T-cell (primary cell): ENCODE results near the gene POC1A. TPM values are rescaled to one million over a fixed set of nuclear protein-coding genes. Genes with fewer than 3 reads are reported as not detected.
"Not testable (repeated sequence)": the region's sequence is repeated elsewhere in the genome, so short reads cannot be mapped to it uniquely, and the experiment has no call there.

Experiments
- ATAC-seq, 4 experiments: fragments of 200-7000 bp in 3 of 4; fragments of 150-1000 bp in 1 of 4; cut with Tn5 transposase; replicated peaks in 1 of 4; 1 replicate in 3 of 4; 2 replicates in 1 of 4; pipeline ENCODE4 v1.10.0; 2021; ENCODE audit warnings: moderate library complexity in 3 of 4, mild to moderate bottlenecking in 2 of 4, moderate number of reproducible peaks in 1 of 4
- CTCF ChIA-PET, 2 donors: fragments of 300-600 bp; sonication (Branson Sonifier 250); formaldehyde crosslinking; loops; one replicate each; lab custom pipeline; 2022; ENCODE audit warnings: antibody characterized with exemption in 2 of 2; lab: Charles Lee
- POLR2A ChIA-PET, 2 donors: fragments of 300-600 bp; sonication (Branson Sonifier 250); formaldehyde crosslinking; loops; one replicate each; lab custom pipeline; 2022; ENCODE audit warnings: antibody characterized with exemption in 2 of 2; lab: Charles Lee
- DNase-seq, 35 experiments: peaks; one replicate each; pipeline versions ENCODE4 v3.0.0 to v3.0.0-alpha.2; 2013 to 2023
- H3K27ac ChIP-seq: one replicate; pipeline ENCODE4 v1.5.1; 2013; ENCODE audit warnings: low read length
- H3K27me3 ChIP-seq, 2 experiments: replicated peaks in 1 of 2; 1 replicate in 1 of 2; 2 replicates in 1 of 2; pipeline versions ENCODE4 v1.6.1 to v1.7.0; 2013; ENCODE audit warnings: low read length in 1 of 2, mixed read lengths in 1 of 2; ENCODE audit not compliant: control insufficient read depth in 2 of 2, insufficient read depth in 2 of 2; ENCODE audit errors: extremely low read depth in 1 of 2
- H3K36me3 ChIP-seq, 2 donors: 1 replicate in 1 of 2; 2 replicates in 1 of 2; pipeline versions ENCODE4 v1.6.1 to v1.7.0; 2013; ENCODE audit warnings: low read length in 1 of 2; ENCODE audit not compliant: control insufficient read depth in 2 of 2, insufficient read depth in 1 of 2; ENCODE audit errors: extremely low read depth in 1 of 2
- H3K4me1 ChIP-seq, 2 experiments: 1 replicate in 1 of 2; 2 replicates in 1 of 2; pipeline versions ENCODE4 v1.6.1 to v1.7.0; 2013; ENCODE audit warnings: low read length in 2 of 2, mixed read lengths in 1 of 2; ENCODE audit not compliant: insufficient read depth in 2 of 2, control insufficient read depth in 1 of 2; ENCODE audit errors: extremely low read depth in 1 of 2
- H3K4me3 ChIP-seq, 2 donors: 1 replicate in 1 of 2; 2 replicates in 1 of 2; pipeline versions ENCODE4 v1.5.1 to v1.7.0; 2013; ENCODE audit warnings: mild to moderate bottlenecking in 2 of 2, low read length in 1 of 2, moderate library complexity in 1 of 2; ENCODE audit not compliant: control insufficient read depth in 1 of 2; ENCODE audit errors: extremely low read depth in 1 of 2
- H3K9me3 ChIP-seq: 2 replicates; pipeline ENCODE4 v1.7.0; 2013
- H3K27ac Mint-ChIP-seq, 2 donors: one replicate each; pipeline ENCODE4 v1.8.0; 2020 to 2021; ENCODE audit warnings: mild to moderate bottlenecking in 2 of 2, mixed read lengths in 2 of 2
- H3K27me3 Mint-ChIP-seq, 2 donors: one replicate each; pipeline ENCODE4 v1.8.0; 2021 to 2022; ENCODE audit warnings: mixed read lengths in 2 of 2
- H3K36me3 Mint-ChIP-seq: one replicate; pipeline ENCODE4 v1.8.0; 2021; ENCODE audit warnings: mixed read lengths
- H3K4me1 Mint-ChIP-seq, 3 donors: one replicate each; pipeline ENCODE4 v1.8.0; 2020 to 2022; ENCODE audit warnings: mixed read lengths in 3 of 3, mild to moderate bottlenecking in 1 of 3
- H3K4me3 Mint-ChIP-seq, 3 donors: one replicate each; pipeline ENCODE4 v1.8.0; 2020 to 2022; ENCODE audit warnings: mild to moderate bottlenecking in 3 of 3, mixed read lengths in 3 of 3, moderate library complexity in 3 of 3
- H3K9me3 Mint-ChIP-seq, 3 donors: one replicate each; pipeline ENCODE4 v1.8.0; 2020 to 2022; ENCODE audit warnings: mixed read lengths in 3 of 3
- WGBS: methylation state at CpG from one replicate; pipeline ENCODE4 v1.1.5; 2013; ENCODE audit warnings: missing lambda C conversion rate; ENCODE audit not compliant: insufficient coverage; 5-methylcytosine and 5-hydroxymethylcytosine counted together
- total RNA-seq, 35 experiments: library from RNA in 6 of 35; stranded (reverse) in 6 of 35; fragments of 120-200 nt in 1 of 35; gene quantifications; one replicate each; pipeline versions ENCODE4 v1.2.1 to v1.2.4 and lab custom pipeline; 2013 to 2026

Gene POC1A
- total RNA-seq, 5 donors from 2014 or later (not counting 1 experiment from before 2014, with no cell fraction given) = 0.91 to 1.9 (median 1.7) TPM

GRCh38 chr3:52043039-52043438 is 111.2 kb downstream of the POC1A start:
- not testable (repeated sequence) for H3K36me3 ChIP-seq, ATAC-seq, H3K4me3 Mint-ChIP-seq, H3K27ac ChIP-seq, H3K36me3 Mint-ChIP-seq, H3K9me3 ChIP-seq, H3K9me3 Mint-ChIP-seq, H3K27me3 ChIP-seq, H3K4me3 ChIP-seq, H3K27me3 Mint-ChIP-seq, H3K27ac Mint-ChIP-seq, DNase-seq
- CTCF ChIA-PET = interaction anchor here in 1 of 2 donors (0.5 kb wide), 1 partner anchor 1954 kb away, joined by 3 read pairs; the partner anchor contains the start of gene RBM5
- peaks cover 0 to 28% of the 10 kb centered on the region in 2 experiments for H3K4me1 ChIP-seq
- POLR2A ChIA-PET = interaction anchor here in 1 of 2 donors (0.7 kb wide), 1 partner anchor 11 kb away, joined by 5 read pairs; no protein-coding TSS in a partner anchor
- 100% methylated on average over 1 of the region's 1 CpG for WGBS
- H3K4me1 Mint-ChIP-seq = peaks cover 16 to 35% (median 27%) of the 10 kb centered on the region in 3 donors

DNA sequence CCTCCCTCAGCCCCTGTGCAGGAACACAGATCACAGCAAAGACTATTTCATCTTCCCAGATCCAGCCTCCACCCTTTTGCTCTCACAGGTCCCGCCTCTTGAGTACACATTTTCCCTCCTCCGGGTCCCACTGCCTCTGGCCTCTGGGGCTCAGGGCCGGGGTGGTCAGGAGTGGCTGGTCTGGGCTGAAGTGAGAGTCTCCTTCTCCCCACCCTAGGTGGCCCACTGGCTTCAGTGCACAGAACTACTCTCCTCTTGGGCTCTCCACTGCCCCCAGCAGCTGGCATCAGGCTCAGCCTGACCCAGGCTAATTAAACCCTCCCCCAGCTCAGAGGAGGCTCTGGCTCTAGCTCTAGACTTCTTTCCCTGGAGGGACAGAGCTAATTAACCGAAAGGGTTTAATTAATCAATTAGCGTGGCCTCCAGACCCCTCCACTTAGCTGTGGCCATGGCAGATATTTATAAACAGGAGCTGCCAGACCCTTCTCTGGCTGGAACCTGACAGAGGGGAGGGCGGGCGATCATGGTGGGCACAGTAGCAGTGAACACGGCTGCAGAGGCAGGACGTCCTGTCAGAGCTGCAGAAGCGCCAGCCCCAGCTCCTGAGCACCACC is 113.0 kb downstream of the POC1A start:
- Histone ChIP-seq H3K27me3 (peaks cover 0 to 8% of the 10 kb centered on the region in 2 experiments), H3K36me3 (no peaks in the 10 kb centered on the region), H3K4me3 (no peak overlapping the region), H3K27ac (no peak overlapping the region), H3K9me3 (no peaks in the 10 kb centered on the region), H3K4me1 (peaks cover 0 to 21% of the 10 kb centered on the region in 2 experiments)
- CTCF ChIA-PET = interaction anchor here in 1 of 2 donors (0.8 kb wide), 1 partner anchor 12 kb away, joined by 3 read pairs; no protein-coding TSS in a partner anchor
- no peak overlapping the region for H3K4me3 Mint-ChIP-seq
- no peaks in the 10 kb centered on the region for H3K36me3 Mint-ChIP-seq
- H3K27ac Mint-ChIP-seq = peak overlapping the region in 1 of 2 donors; percentile 34
- no peaks in the 10 kb centered on the region for H3K27me3 Mint-ChIP-seq
- H3K9me3 Mint-ChIP-seq = no peaks in the 10 kb centered on the region
- no peak for ATAC-seq
- 90% methylated on average over 7 of the region's 10 CpGs for WGBS
- H3K4me1 Mint-ChIP-seq = peaks cover 11 to 30% (median 21%) of the 10 kb centered on the region in 3 donors
- DNase-seq = no peak
- POLR2A ChIA-PET = no interaction called here

- 80% methylated on average over 4 of the region's 8 CpGs for WGBS
- CTCF ChIA-PET = interaction anchor here in 1 of 2 donors (0.8 kb wide), 1 partner anchor 11 kb away, joined by 3 read pairs; no protein-coding TSS in a partner anchor
- Mint-ChIP-seq H3K4me1 (peaks cover 11 to 30% (median 21%) of the 10 kb centered on the region in 3 donors), H3K27ac (no peak overlapping the region), H3K36me3 (no peaks in the 10 kb centered on the region), H3K4me3 (no peak overlapping the region), H3K9me3 (no peaks in the 10 kb centered on the region), H3K27me3 (no peaks in the 10 kb centered on the region)
- peaks cover 0 to 16% of the 10 kb centered on the region in 2 experiments for H3K4me1 ChIP-seq
- H3K4me3 ChIP-seq = no peak overlapping the region
- no peaks in the 10 kb centered on the region for H3K9me3 ChIP-seq
- no peak for ATAC-seq
- no peak overlapping the region for H3K27ac ChIP-seq
- POLR2A ChIA-PET = no interaction called here
- DNase-seq = no peak
- no peaks in the 10 kb centered on the region for H3K36me3 ChIP-seq
- peaks cover 0 to 11% of the 10 kb centered on the region in 2 experiments for H3K27me3 ChIP-seq
These were observed 113.6 kb downstream of the POC1A start for GRCh38 chr3:52040600-52040999.

DNA sequence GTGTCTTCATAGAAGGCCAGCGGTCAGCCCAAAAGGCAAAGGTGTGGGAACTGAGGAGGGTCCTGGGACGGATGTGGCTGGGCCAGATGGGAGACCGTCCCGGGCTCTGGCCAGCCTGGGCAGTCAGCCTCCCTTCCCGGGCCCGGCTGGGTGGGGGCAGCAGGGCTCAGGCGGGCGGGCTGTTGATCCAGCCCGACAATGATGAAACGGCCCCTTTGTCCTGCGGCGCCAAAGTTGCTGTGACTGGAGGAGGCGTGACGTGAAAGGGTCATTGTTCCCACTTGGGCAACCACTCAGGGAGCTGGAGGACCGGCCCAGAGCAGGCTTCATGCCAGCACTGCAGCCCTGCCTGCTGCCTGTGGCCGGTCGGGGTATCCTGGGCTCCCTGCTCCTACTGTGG is 114.4 kb downstream of the POC1A start:
- Histone ChIP-seq H3K27ac (no peak overlapping the region), H3K4me3 (no peak overlapping the region), H3K27me3 (peaks cover 0 to 14% of the 10 kb centered on the region in 2 experiments), H3K36me3 (no peaks in the 10 kb centered on the region), H3K9me3 (no peaks in the 10 kb centered on the region), H3K4me1 (peaks cover 0 to 11% of the 10 kb centered on the region in 2 experiments)
- no peak overlapping the region for H3K27ac Mint-ChIP-seq
- H3K9me3 Mint-ChIP-seq = no peaks in the 10 kb centered on the region
- DNase-seq (no peak), ATAC-seq (no peak)
- no peaks in the 10 kb centered on the region for H3K36me3 Mint-ChIP-seq
- peaks cover 7 to 22% (median 15%) of the 10 kb centered on the region in 3 donors for H3K4me1 Mint-ChIP-seq
- no peak overlapping the region for H3K4me3 Mint-ChIP-seq
- ChIA-PET POLR2A (no interaction called here), CTCF (no interaction called here)
- H3K27me3 Mint-ChIP-seq = no peaks in the 10 kb centered on the region
- 91% methylated on average over 17 of the region's 17 CpGs for WGBS

GRCh38 chr3:52039426-52039825 is 114.8 kb downstream of the POC1A start:
- no peak for DNase-seq
- 58% methylated on average over 2 of the region's 4 CpGs for WGBS
- ATAC-seq = no peak
- Histone ChIP-seq H3K36me3 (no peaks in the 10 kb centered on the region), H3K4me1 (peaks cover 0 to 11% of the 10 kb centered on the region in 2 experiments), H3K27ac (no peak overlapping the region), H3K9me3 (no peaks in the 10 kb centered on the region), H3K27me3 (peaks cover 0 to 14% of the 10 kb centered on the region in 2 experiments), H3K4me3 (no peak overlapping the region)
- Mint-ChIP-seq H3K27me3 (no peaks in the 10 kb centered on the region), H3K9me3 (no peaks in the 10 kb centered on the region), H3K36me3 (no peaks in the 10 kb centered on the region), H3K27ac (no peak overlapping the region), H3K4me1 (peaks cover 7 to 22% (median 13%) of the 10 kb centered on the region in 3 donors), H3K4me3 (no peak overlapping the region)
- POLR2A ChIA-PET = no interaction called here
- CTCF ChIA-PET = no interaction called here

DNA sequence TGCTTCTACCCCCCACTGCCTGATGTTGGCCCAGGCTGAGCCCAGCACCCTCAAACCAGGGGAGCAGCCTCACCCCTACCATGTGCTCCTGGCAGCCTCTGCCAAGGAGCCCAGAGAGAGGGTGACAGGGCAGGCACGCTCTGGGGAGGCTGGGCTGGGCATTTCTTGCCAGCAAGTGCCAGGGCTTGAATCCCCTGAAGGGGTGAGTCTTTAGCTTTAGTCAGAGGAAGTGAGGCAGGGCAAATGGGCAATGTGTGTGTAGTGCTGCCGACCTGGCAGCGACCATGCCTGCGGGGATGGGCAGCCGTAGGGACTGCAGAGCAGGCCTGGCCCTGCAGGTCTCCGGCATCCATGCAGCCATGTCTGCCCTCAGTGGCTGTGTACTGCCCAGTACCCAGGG is 116.0 kb downstream of the POC1A start:
- Mint-ChIP-seq H3K4me1 (peaks cover 7 to 14% (median 9%) of the 10 kb centered on the region in 3 donors), H3K9me3 (no peaks in the 10 kb centered on the region), H3K4me3 (no peak overlapping the region), H3K27me3 (no peaks in the 10 kb centered on the region), H3K27ac (no peak overlapping the region), H3K36me3 (no peaks in the 10 kb centered on the region)
- DNase-seq (no peak), ATAC-seq (no peak)
- Histone ChIP-seq H3K4me1 (peaks cover 0 to 11% of the 10 kb centered on the region in 2 experiments), H3K27ac (no peak overlapping the region), H3K27me3 (peaks cover 0 to 15% of the 10 kb centered on the region in 2 experiments), H3K4me3 (no peak overlapping the region), H3K9me3 (no peaks in the 10 kb centered on the region), H3K36me3 (no peaks in the 10 kb centered on the region)
- POLR2A ChIA-PET = no interaction called here
- 88% methylated on average over 6 of the region's 6 CpGs for WGBS
- CTCF ChIA-PET = no interaction called here
